ENCODE data around the gene ISX. TPM values are rescaled to one million over a fixed set of nuclear protein-coding genes. Genes with fewer than 3 reads are reported as not detected.

Gene ISX
- polyA plus RNA-seq, 1 donor from 2014 or later = not detected

DNA sequence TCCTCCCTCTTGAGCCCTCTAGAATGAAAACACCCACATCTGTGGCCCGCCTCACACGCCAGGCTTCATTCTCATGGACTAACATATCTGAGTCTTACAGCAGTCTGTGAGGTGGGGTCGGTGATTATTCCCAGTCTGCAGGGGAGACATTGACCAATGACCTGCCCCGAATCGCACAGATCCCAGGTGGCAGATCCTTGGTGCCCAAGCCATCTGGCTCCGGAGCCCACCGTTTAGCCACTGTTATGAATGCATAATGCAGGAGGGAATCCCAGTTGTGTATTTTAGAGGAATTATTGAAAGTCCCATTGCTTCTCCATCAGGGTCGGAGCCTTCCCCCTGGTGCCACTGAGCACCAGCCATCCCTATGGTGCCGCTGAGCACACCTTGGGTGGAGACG lies 47.4 kb downstream of the ISX start:
- Histone ChIP-seq H3K9me3 (ENCODE audit: low read length) (no peaks in the 10 kb centered on the region), H3K79me2 (replicated peaks; ENCODE audit: insufficient read depth, low read length) (no peaks in the 10 kb centered on the region), H3K4me2 (ENCODE audit: low read length) (no peak overlapping the region), H3K27ac (ENCODE audit: low read length) (no peak overlapping the region), H3F3A (ENCODE audit: insufficient read depth, low read length, poor library complexity, severe bottlenecking) (no peaks in the 10 kb centered on the region), H4K20me1 (ENCODE audit: insufficient read depth) (no peaks in the 10 kb centered on the region), H3K36me3 (ENCODE audit: insufficient read depth, low read length) (no peaks in the 10 kb centered on the region), H3K9me2 (ENCODE audit: insufficient read depth, low read length) (no peaks in the 10 kb centered on the region), H3K27me3 (ENCODE audit: insufficient read depth, low read depth, low read length) (no peaks in the 10 kb centered on the region), H3K9ac (ENCODE audit: low read length) (no peak overlapping the region), H3K4me3 (ENCODE audit: low read length) (no peak overlapping the region), H2AFZ (ENCODE audit: low read depth, low read length) (no peak overlapping the region)
- no peak for TF ChIP-seq RAD21 (conservative IDR thresholded peaks at IDR 0.05)
- no peak for TF ChIP-seq TAF1 (IDR thresholded peaks at IDR 0.05; ENCODE audit: low read depth)
- no peak for TF ChIP-seq EP300 (conservative IDR thresholded peaks at IDR 0.05; ENCODE audit: poor library complexity, severe bottlenecking)
- TF ChIP-seq MXI1 (conservative IDR thresholded peaks at IDR 0.05; ENCODE audit: poor library complexity, severe bottlenecking) = no peak
- no peak for TF ChIP-seq SMC3 (conservative IDR thresholded peaks at IDR 0.05; ENCODE audit: poor library complexity)
- TF ChIP-seq POLR2AphosphoS5 (IDR thresholded peaks at IDR 0.05) = no peak
- TF ChIP-seq, protein P1, sequence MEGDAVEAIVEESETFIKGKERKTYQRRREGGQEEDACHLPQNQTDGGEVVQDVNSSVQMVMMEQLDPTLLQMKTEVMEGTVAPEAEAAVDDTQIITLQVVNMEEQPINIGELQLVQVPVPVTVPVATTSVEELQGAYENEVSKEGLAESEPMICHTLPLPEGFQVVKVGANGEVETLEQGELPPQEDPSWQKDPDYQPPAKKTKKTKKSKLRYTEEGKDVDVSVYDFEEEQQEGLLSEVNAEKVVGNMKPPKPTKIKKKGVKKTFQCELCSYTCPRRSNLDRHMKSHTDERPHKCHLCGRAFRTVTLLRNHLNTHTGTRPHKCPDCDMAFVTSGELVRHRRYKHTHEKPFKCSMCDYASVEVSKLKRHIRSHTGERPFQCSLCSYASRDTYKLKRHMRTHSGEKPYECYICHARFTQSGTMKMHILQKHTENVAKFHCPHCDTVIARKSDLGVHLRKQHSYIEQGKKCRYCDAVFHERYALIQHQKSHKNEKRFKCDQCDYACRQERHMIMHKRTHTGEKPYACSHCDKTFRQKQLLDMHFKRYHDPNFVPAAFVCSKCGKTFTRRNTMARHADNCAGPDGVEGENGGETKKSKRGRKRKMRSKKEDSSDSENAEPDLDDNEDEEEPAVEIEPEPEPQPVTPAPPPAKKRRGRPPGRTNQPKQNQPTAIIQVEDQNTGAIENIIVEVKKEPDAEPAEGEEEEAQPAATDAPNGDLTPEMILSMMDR (IDR thresholded peaks at IDR 0.05; ENCODE audit: poor library complexity, severe bottlenecking) = no peak
- no peak for TF ChIP-seq EZH2 (IDR thresholded peaks at IDR 0.05; ENCODE audit: borderline replicate concordance, insufficient read depth, low read length, poor library complexity, severe bottlenecking)
- TF ChIP-seq, protein P2, sequence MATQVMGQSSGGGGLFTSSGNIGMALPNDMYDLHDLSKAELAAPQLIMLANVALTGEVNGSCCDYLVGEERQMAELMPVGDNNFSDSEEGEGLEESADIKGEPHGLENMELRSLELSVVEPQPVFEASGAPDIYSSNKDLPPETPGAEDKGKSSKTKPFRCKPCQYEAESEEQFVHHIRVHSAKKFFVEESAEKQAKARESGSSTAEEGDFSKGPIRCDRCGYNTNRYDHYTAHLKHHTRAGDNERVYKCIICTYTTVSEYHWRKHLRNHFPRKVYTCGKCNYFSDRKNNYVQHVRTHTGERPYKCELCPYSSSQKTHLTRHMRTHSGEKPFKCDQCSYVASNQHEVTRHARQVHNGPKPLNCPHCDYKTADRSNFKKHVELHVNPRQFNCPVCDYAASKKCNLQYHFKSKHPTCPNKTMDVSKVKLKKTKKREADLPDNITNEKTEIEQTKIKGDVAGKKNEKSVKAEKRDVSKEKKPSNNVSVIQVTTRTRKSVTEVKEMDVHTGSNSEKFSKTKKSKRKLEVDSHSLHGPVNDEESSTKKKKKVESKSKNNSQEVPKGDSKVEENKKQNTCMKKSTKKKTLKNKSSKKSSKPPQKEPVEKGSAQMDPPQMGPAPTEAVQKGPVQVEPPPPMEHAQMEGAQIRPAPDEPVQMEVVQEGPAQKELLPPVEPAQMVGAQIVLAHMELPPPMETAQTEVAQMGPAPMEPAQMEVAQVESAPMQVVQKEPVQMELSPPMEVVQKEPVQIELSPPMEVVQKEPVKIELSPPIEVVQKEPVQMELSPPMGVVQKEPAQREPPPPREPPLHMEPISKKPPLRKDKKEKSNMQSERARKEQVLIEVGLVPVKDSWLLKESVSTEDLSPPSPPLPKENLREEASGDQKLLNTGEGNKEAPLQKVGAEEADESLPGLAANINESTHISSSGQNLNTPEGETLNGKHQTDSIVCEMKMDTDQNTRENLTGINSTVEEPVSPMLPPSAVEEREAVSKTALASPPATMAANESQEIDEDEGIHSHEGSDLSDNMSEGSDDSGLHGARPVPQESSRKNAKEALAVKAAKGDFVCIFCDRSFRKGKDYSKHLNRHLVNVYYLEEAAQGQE (IDR thresholded peaks at IDR 0.05; ENCODE audit: borderline replicate concordance) = no peak

DNA sequence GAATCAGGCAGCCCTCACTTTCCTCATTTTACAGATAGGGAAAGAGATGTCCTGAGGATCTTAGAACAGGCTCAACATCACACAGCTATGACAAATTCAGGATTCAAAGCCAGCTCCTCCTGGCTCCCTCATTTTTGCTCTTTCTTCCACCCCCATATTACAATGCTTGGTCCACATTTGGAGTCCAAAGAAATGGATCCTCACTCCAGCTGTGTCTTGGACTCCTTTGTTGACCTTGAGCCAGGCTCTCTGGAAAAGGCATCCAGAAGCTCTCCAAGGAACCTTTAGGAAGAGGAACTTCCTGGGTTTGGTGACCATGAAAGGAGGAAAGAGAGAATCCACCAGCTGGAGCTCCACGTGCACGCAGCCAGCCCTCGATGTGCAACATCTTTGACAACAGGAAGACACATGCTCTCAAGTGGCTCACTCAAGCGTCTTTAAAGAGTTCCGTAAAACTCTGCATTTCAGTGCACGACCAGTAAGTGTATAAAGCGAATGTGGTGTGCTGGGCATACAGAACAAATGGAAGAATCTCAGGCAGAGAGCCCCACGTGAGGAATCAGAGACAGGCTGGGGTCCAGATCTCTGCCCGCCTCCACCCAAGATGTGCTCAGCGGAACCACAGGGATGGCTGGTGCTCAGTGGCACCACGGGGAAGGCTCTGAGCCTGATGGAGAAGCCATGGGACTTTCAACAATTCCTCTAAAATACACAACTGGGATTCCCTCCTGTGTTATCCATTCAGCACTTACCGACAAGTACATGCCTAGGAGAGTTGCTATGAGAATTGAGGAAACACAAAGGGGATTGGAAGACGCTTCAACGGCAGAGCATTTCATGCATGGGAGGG lies 48.4 kb downstream of the ISX start:
- H3K27ac ChIP-seq (ENCODE audit: low read length) = no peak overlapping the region
- no peaks in the 10 kb centered on the region for H3K79me2 ChIP-seq (replicated peaks; ENCODE audit: insufficient read depth, low read length)
- no peak for TF ChIP-seq MXI1 (conservative IDR thresholded peaks at IDR 0.05; ENCODE audit: poor library complexity, severe bottlenecking)
- TF ChIP-seq, protein P2 (IDR thresholded peaks at IDR 0.05; ENCODE audit: borderline replicate concordance) = no peak
- TF ChIP-seq, protein P1 (IDR thresholded peaks at IDR 0.05; ENCODE audit: poor library complexity, severe bottlenecking) = no peak
- TF ChIP-seq POLR2AphosphoS5 (IDR thresholded peaks at IDR 0.05) = no peak
- no peak for TF ChIP-seq SMC3 (conservative IDR thresholded peaks at IDR 0.05; ENCODE audit: poor library complexity)
- H3K4me2 ChIP-seq (ENCODE audit: low read length) = no peak overlapping the region
- no peaks in the 10 kb centered on the region for H4K20me1 ChIP-seq (ENCODE audit: insufficient read depth)
- no peaks in the 10 kb centered on the region for H3K9me3 ChIP-seq (ENCODE audit: low read length)
- H3K9me2 ChIP-seq (ENCODE audit: insufficient read depth, low read length) = no peaks in the 10 kb centered on the region
- no peaks in the 10 kb centered on the region for H3K27me3 ChIP-seq (ENCODE audit: insufficient read depth, low read depth, low read length)
- H3F3A ChIP-seq (ENCODE audit: insufficient read depth, low read length, poor library complexity, severe bottlenecking) = no peaks in the 10 kb centered on the region
- H3K9ac ChIP-seq (ENCODE audit: low read length) = no peak overlapping the region
- H3K4me3 ChIP-seq (ENCODE audit: low read length) = no peak overlapping the region
- no peaks in the 10 kb centered on the region for H3K36me3 ChIP-seq (ENCODE audit: insufficient read depth, low read length)
- no peak overlapping the region for H2AFZ ChIP-seq (ENCODE audit: low read depth, low read length)
